K562 (cell line): Measurements from ENCODE around the gene CAST. TPM values are rescaled to one million over a fixed set of nuclear protein-coding genes. Genes with fewer than 3 reads are reported as not detected.
A peak's percentile ranks its signal among the peaks of the same experiment; 100 is the strongest.

Experiments used
- CBX5 ChIP-seq: IDR thresholded peaks from 2 replicates; pipeline ENCODE4 v1.6.1; 2014; ENCODE audit warnings: low read depth, borderline replicate concordance
- ESRRA ChIP-seq: fragments of 450-650 bp; IDR thresholded peaks from 2 replicates; pipeline ENCODE4 v1.6.1; 2014; ENCODE audit warnings: low read depth, mild to moderate bottlenecking, moderate library complexity, borderline replicate concordance
- ESRRB ChIP-seq: fragments of 250-450 bp; sonication (Bioruptor Pico); IDR thresholded peaks from 2 replicates; pipeline ENCODE4 v1.5.0; 2020; ENCODE audit warnings: mild to moderate bottlenecking, moderate library complexity, borderline replicate concordance
- HDAC3 ChIP-seq: fragments of 450-650 bp; IDR thresholded peaks from 2 replicates; pipeline ENCODE4 v1.6.1; 2018; ENCODE audit warnings: borderline replicate concordance, mild to moderate bottlenecking, moderate library complexity; ENCODE audit not compliant: partially characterized antibody
- HNRNPUL1 ChIP-seq: fragments of 200-400 bp; formaldehyde crosslinking; IDR thresholded peaks from 2 replicates; pipeline ENCODE4 v1.6.1; 2017; ENCODE audit warnings: low read length
- MIER1 ChIP-seq: fragments of 450-650 bp; IDR thresholded peaks from 2 replicates; pipeline ENCODE4 v1.6.1; 2016; ENCODE audit warnings: antibody characterized with exemption, mild to moderate bottlenecking, low read depth
- MTF1 ChIP-seq: fragments of 250-450 bp; sonication (Bioruptor Pico); IDR thresholded peaks from 2 replicates; pipeline ENCODE4 v1.9.0; 2021; ENCODE audit warnings: moderate library complexity, mild to moderate bottlenecking, inconsistent platforms, borderline replicate concordance
- MYNN ChIP-seq, 2 experiments: sonication (generic); formaldehyde crosslinking in 1 of 2; IDR thresholded peaks; 2 replicates each; pipeline versions ENCODE4 v1.5.0 to v1.6.1; 2016 to 2020; ENCODE audit warnings: antibody characterized with exemption in 1 of 2, missing genetic modification reagents in 1 of 2
- NCOA1 ChIP-seq: fragments of 450-650 bp; IDR thresholded peaks from 2 replicates; pipeline ENCODE4 v1.6.1; 2016; ENCODE audit warnings: low read depth
- NFE2L1 ChIP-seq: fragments of 450-650 bp; IDR thresholded peaks from 2 replicates; pipeline ENCODE4 v1.6.1; 2016; ENCODE audit warnings: missing genetic modification characterization, low read depth, mild to moderate bottlenecking, missing compliant biosample characterization, moderate library complexity, borderline replicate concordance
- PPARD ChIP-seq: fragments of 250-450 bp; sonication (Bioruptor Pico); IDR thresholded peaks from 2 replicates; pipeline ENCODE4 v1.8.0; 2022; ENCODE audit warnings: inconsistent platforms, mild to moderate bottlenecking, moderate library complexity
- SP1 ChIP-seq: sonication (generic); formaldehyde crosslinking; IDR thresholded peaks from 2 replicates; pipeline ENCODE4 v1.8.1; 2022; ENCODE audit warnings: mild to moderate bottlenecking, missing genetic modification reagents
- TGIF2 ChIP-seq: sonication (generic); formaldehyde crosslinking; IDR thresholded peaks from 2 replicates; pipeline ENCODE4 v1.8.1; 2022; ENCODE audit warnings: mild to moderate bottlenecking, missing genetic modification reagents, moderate library complexity
- U2AF1 ChIP-seq: fragments of 200-400 bp; formaldehyde crosslinking; optimal IDR thresholded peaks from 2 replicates; pipeline ENCODE3; 2017; ENCODE audit warnings: mild to moderate bottlenecking, low read depth, low read length, moderate library complexity
- ZFP1 ChIP-seq: fragments of 450-650 bp; formaldehyde crosslinking; IDR thresholded peaks from 2 replicates; pipeline ENCODE4 v1.4.0; 2020; ENCODE audit warnings: mild to moderate bottlenecking, mixed read lengths
- ZNF589 ChIP-seq: fragments of 200-800 bp; sonication (Bioruptor generic); IDR thresholded peaks from 2 replicates; pipeline ENCODE4 v1.6.1; 2016; ENCODE audit warnings: low read depth, missing genetic modification characterization, missing compliant biosample characterization
- polyA plus RNA-seq, 8 experiments: library from polyadenylated mRNA; depleted of rRNA in 4 of 8; stranded (reverse) in 5 of 8; unstranded in 3 of 8; fragments of >200 nt; fragmentation: Nextera tagmentation in 2 of 8; fragmentation: Illumina TruSeq in 1 of 8; extraction: Ambion mirVana in 2 of 8; extraction: Trizol in 1 of 8; gene quantifications; 2 replicates each; pipeline versions ENCODE4 v1.2.1 to v1.2.3, GENCODE V29; 2011 to 2014; ENCODE audit warnings: inconsistent platforms in 1 of 8, missing spikeins in 1 of 8
- total RNA-seq, 7 experiments: library from RNA; depleted of rRNA in 6 of 7; stranded (reverse); fragments of >200 nt in 6 of 7; fragmentation: Illumina TruSeq in 2 of 7; extraction: Trizol in 2 of 7; gene quantifications; 2 replicates each; pipeline versions ENCODE4 v1.2.1 to v1.2.3, GENCODE V29; 2011 to 2021; ENCODE audit warnings: low replicate concordance in 1 of 7
- TF ChIP-seq, protein P1 (sequence below): fragments of 450-650 bp; formaldehyde crosslinking; IDR thresholded peaks from 2 replicates; pipeline ENCODE4 v1.4.0; 2020; ENCODE audit warnings: mild to moderate bottlenecking, moderate library complexity
- TF ChIP-seq, protein P2 (sequence below): fragments of 250-450 bp; sonication (Bioruptor Pico); IDR thresholded peaks from 2 replicates; pipeline ENCODE4 v1.8.0; 2021; ENCODE audit warnings: mild to moderate bottlenecking, moderate library complexity
- TF ChIP-seq, protein P3 (sequence below): sonication (generic); formaldehyde crosslinking; IDR thresholded peaks from 2 replicates; pipeline ENCODE4 v1.9.0; 2022; ENCODE audit warnings: mild to moderate bottlenecking, missing genetic modification reagents
- TF ChIP-seq, protein P4 (sequence below): fragments of 250-450 bp; sonication (Bioruptor Pico); IDR thresholded peaks from 2 replicates; pipeline ENCODE4 v1.8.0; 2022; ENCODE audit warnings: inconsistent platforms, mild to moderate bottlenecking, moderate library complexity, borderline replicate concordance
- TF ChIP-seq, protein P5 (sequence below): conservative IDR thresholded peaks from 2 replicates; pipeline ENCODE4 v1.6.1; 2011; ENCODE audit warnings: low read depth, mild to moderate bottlenecking, low read length; ENCODE audit not compliant: control insufficient read depth

Gene CAST
- total and polyA plus RNA-seq, 9 of the 15 experiments (the other 6 are each of a cell fraction or from before 2014, with no cell fraction given), result 55.5 to 136 (median 86.1) TPM

DNA sequence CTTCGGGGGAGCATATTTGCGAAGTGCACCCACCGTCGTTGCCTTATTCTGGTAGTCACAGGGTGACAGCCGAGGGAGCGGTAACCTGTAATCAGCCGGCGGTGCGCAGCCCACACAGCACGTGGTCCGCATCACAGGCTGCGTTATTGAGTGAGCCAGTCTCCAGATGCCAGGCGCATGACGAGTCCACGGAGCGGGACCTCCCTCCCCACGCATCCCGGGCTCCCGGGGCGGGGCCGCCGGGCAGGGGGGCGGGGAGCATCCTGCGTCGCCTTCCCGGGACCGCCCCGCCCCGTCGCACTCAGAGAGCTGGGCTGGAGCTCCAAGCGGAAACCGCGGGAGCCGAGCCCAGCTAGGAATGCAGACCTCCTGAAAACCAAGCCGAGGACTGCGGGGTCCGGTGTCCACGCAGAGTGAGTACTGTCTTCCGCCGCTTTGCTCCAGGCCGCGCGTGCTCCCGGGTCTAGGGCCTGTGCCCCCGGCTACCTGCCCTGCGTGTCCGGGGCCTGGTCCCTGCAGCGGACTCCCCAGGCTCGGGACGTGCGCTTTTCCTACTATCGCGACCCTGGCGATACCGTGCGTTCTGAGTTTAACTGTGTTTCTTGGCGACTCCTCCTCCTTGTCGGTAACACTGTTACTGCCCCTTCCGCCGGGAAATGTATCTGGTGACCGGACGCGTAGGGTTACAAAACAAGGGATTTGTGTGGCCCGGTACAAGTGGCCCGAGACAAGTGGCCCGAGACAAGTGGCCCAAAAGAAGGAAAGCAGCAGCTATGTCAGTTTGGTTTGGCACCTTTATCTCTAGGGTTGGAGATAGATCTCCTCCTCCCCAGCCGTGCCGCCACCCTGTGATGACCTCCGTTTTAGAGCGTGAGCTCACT is 40.6 kb downstream of the CAST start (continued):
- TF ChIP-seq, protein P1, sequence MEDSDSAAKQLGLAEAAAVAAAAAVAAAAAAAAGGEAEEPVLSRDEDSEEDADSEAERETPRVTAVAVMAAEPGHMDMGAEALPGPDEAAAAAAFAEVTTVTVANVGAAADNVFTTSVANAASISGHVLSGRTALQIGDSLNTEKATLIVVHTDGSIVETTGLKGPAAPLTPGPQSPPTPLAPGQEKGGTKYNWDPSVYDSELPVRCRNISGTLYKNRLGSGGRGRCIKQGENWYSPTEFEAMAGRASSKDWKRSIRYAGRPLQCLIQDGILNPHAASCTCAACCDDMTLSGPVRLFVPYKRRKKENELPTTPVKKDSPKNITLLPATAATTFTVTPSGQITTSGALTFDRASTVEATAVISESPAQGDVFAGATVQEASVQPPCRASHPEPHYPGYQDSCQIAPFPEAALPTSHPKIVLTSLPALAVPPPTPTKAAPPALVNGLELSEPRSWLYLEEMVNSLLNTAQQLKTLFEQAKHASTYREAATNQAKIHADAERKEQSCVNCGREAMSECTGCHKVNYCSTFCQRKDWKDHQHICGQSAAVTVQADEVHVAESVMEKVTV, result no peak
- TF ChIP-seq ESRRB, result no peak
- peak; percentile 66 for TF ChIP-seq SP1
- peak; percentile 49 for TF ChIP-seq NCOA1
- TF ChIP-seq, protein P2, sequence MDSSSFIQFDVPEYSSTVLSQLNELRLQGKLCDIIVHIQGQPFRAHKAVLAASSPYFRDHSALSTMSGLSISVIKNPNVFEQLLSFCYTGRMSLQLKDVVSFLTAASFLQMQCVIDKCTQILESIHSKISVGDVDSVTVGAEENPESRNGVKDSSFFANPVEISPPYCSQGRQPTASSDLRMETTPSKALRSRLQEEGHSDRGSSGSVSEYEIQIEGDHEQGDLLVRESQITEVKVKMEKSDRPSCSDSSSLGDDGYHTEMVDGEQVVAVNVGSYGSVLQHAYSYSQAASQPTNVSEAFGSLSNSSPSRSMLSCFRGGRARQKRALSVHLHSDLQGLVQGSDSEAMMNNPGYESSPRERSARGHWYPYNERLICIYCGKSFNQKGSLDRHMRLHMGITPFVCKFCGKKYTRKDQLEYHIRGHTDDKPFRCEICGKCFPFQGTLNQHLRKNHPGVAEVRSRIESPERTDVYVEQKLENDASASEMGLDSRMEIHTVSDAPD, result no peak
- TF ChIP-seq U2AF1, result no peak
- no peak for TF ChIP-seq CBX5
- 0 out of 2 replicates have a peak, but pooled peaks have one; percentile 50 for TF ChIP-seq TGIF2
- no peak for TF ChIP-seq HNRNPUL1
- TF ChIP-seq, protein P3, sequence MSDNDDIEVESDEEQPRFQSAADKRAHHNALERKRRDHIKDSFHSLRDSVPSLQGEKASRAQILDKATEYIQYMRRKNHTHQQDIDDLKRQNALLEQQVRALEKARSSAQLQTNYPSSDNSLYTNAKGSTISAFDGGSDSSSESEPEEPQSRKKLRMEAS (CRISPR knock-in tag), result peak; percentile 98
- no peak for TF ChIP-seq MTF1
- TF ChIP-seq ZFP1, result no peak
- no peak for TF ChIP-seq PPARD (CRISPR knock-in tag)
- TF ChIP-seq, protein P4, sequence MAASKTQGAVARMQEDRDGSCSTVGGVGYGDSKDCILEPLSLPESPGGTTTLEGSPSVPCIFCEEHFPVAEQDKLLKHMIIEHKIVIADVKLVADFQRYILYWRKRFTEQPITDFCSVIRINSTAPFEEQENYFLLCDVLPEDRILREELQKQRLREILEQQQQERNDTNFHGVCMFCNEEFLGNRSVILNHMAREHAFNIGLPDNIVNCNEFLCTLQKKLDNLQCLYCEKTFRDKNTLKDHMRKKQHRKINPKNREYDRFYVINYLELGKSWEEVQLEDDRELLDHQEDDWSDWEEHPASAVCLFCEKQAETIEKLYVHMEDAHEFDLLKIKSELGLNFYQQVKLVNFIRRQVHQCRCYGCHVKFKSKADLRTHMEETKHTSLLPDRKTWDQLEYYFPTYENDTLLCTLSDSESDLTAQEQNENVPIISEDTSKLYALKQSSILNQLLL (CRISPR knock-in tag), result no peak
- TF ChIP-seq, protein P5, sequence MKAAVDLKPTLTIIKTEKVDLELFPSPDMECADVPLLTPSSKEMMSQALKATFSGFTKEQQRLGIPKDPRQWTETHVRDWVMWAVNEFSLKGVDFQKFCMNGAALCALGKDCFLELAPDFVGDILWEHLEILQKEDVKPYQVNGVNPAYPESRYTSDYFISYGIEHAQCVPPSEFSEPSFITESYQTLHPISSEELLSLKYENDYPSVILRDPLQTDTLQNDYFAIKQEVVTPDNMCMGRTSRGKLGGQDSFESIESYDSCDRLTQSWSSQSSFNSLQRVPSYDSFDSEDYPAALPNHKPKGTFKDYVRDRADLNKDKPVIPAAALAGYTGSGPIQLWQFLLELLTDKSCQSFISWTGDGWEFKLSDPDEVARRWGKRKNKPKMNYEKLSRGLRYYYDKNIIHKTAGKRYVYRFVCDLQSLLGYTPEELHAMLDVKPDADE, result peak; percentile 47; the same call in 1 of the 2 replicates
- TF ChIP-seq HDAC3, result no peak
- TF ChIP-seq NFE2L1 (tag), result no peak
- peak; percentile 53; the same call in 1 of the 2 replicates for TF ChIP-seq MYNN (IDR thresholded peaks at IDR 0.05)
- no peak for TF ChIP-seq MYNN (CRISPR knock-in tag; IDR thresholded peaks at IDR 0.05)
- TF ChIP-seq ZNF589 (CRISPR knock-in tag), result 0 out of 2 replicates have a peak, but pooled peaks have one; percentile 69
- no peak for TF ChIP-seq MIER1
- peak; percentile 28 for TF ChIP-seq ESRRA
